HCT116 (cell line): Measurements from ENCODE around the gene ABCA1. TPM values are rescaled to one million over a fixed set of nuclear protein-coding genes. Genes with fewer than 3 reads are reported as not detected.

Experiments
- ATAC-seq: fragments of 200-7000 bp; cut with Tn5 transposase; 2 replicates; pipeline ENCODE4 v1.9.1; 2020; ENCODE audit warnings: mild to moderate bottlenecking, moderate library complexity
- BruUV-seq: library from RNA; stranded (reverse); fragments of 400-500 nt; replicated peaks from 2 replicates; lab custom pipeline; 2021; lab: Mats Ljungman, UMichigan
- CTCF ChIA-PET: fragments of 300-600 bp; sonication (Branson Sonifier 250); formaldehyde crosslinking; loops from one replicate; lab custom pipeline; 2021; ENCODE audit warnings: antibody characterized with exemption; lab: Charles Lee
- POLR2A ChIA-PET: fragments of 300-600, 350-600 bp; sonication (Branson Sonifier 250); formaldehyde crosslinking; loops from one replicate; lab custom pipeline; 2021; ENCODE audit warnings: antibody characterized with exemption; lab: Charles Lee
- RAD21 ChIA-PET, 2 experiments: fragments of 300-600 bp; sonication (Branson Sonifier 250); formaldehyde crosslinking; loops; one replicate each; lab custom pipeline; 2023; ENCODE audit warnings: low total read pairs in 2 of 2; ENCODE audit not compliant: uncharacterized antibody in 2 of 2, unreplicated experiment in 2 of 2, low non-redundant PET in 1 of 2; lab: Charles Lee
- DNase-seq: peaks from one replicate; pipeline ENCODE4 v3.0.0-alpha.2; 2010; ENCODE audit warnings: low read depth, low spot score
- H2AFZ ChIP-seq: fragments of 200-600 bp; shearing (Covaris generic), sonication (generic); 2 replicates; pipeline ENCODE4 v1.6.1; 2017; ENCODE audit warnings: low read depth, mixed run types, mixed read lengths, antibody characterized with exemption, low read length; ENCODE audit not compliant: poor library complexity, severe bottlenecking
- H3K27ac ChIP-seq: 2 replicates; pipeline ENCODE4 v1.5.1; 2012; ENCODE audit warnings: low read depth, low read length
- H3K27me3 ChIP-seq: fragments of 200-600 bp; sonication (generic); 2 replicates; pipeline ENCODE4 v1.6.1; 2016; ENCODE audit warnings: mixed run types, low read length, mixed read lengths; ENCODE audit not compliant: insufficient read depth
- H3K36me3 ChIP-seq, 2 experiments: fragments of 200-500 bp in 1 of 2; fragments of 200-600 bp in 1 of 2; sonication (Bioruptor generic) in 1 of 2; sonication (generic) in 1 of 2; 2 replicates each; pipeline versions ENCODE4 v1.5.1 to v1.6.1; 2014 to 2016; ENCODE audit warnings: low read length in 2 of 2, inconsistent platforms in 1 of 2, mixed read lengths in 1 of 2, mixed run types in 1 of 2; ENCODE audit not compliant: insufficient read depth in 2 of 2, control insufficient read depth in 1 of 2
- H3K4me1 ChIP-seq, 2 experiments: fragments of 200-600 bp in 1 of 2; sonication (generic) in 1 of 2; 2 replicates each; pipeline versions ENCODE4 v1.5.1 to v1.6.1; 2012 to 2017; ENCODE audit warnings: low read length in 2 of 2, inconsistent platforms in 1 of 2, mild to moderate bottlenecking in 1 of 2, mixed read lengths in 1 of 2, mixed run types in 1 of 2, moderate library complexity in 1 of 2; ENCODE audit not compliant: insufficient read depth in 2 of 2, control insufficient read depth in 1 of 2
- H3K4me2 ChIP-seq: fragments of 200-600 bp; sonication (generic); 2 replicates; pipeline ENCODE4 v1.6.1; 2017; ENCODE audit warnings: mixed run types, low read length, mixed read lengths
- H3K4me3 ChIP-seq, 2 experiments: fragments of 200-600 bp in 1 of 2; sonication (generic) in 1 of 2; replicated peaks in 1 of 2; 2 replicates each; pipeline ENCODE4 v1.5.1; 2011 to 2016; ENCODE audit warnings: low read length in 2 of 2, control low read depth in 1 of 2, low read depth in 1 of 2, mild to moderate bottlenecking in 1 of 2, mixed read lengths in 1 of 2, mixed run types in 1 of 2
- H3K79me2 ChIP-seq: fragments of 200-600 bp; sonication (generic); 2 replicates; pipeline ENCODE4 v1.6.1; 2017; ENCODE audit warnings: mild to moderate bottlenecking, mixed run types, low read length, moderate library complexity, mixed read lengths; ENCODE audit not compliant: insufficient read depth
- H3K9ac ChIP-seq: fragments of 200-600 bp; sonication (generic); 2 replicates; pipeline ENCODE4 v1.6.1; 2016; ENCODE audit warnings: low read length, mixed read lengths
- H3K9me2 ChIP-seq: fragments of 200-600 bp; sonication (generic), shearing (Covaris generic); 2 replicates; pipeline ENCODE4 v1.6.1; 2017; ENCODE audit warnings: mixed run types, mild to moderate bottlenecking, moderate library complexity; ENCODE audit not compliant: insufficient read depth
- H3K9me3 ChIP-seq, 2 experiments: fragments of 200-500 bp in 1 of 2; fragments of 200-600 bp in 1 of 2; sonication (Bioruptor generic) in 1 of 2; sonication (generic) in 1 of 2; 2 replicates each; pipeline ENCODE4 v1.6.1; 2014 to 2017; ENCODE audit warnings: low read length in 2 of 2, mixed read lengths in 2 of 2, inconsistent platforms in 1 of 2, low read depth in 1 of 2, mild to moderate bottlenecking in 1 of 2, mixed run types in 1 of 2, moderate library complexity in 1 of 2; ENCODE audit not compliant: control insufficient read depth in 1 of 2, insufficient read depth in 1 of 2
- H4K20me1 ChIP-seq: fragments of 200-600 bp; sonication (generic), shearing (Covaris generic); 2 replicates; pipeline ENCODE4 v1.6.1; 2017; ENCODE audit warnings: mixed run types, mild to moderate bottlenecking, moderate library complexity; ENCODE audit not compliant: insufficient read depth
- CEBPB ChIP-seq: IDR thresholded peaks from 2 replicates; pipeline ENCODE4 v1.6.1; 2012; ENCODE audit warnings: low read depth
- CTCF ChIP-seq, 3 experiments: fragments of 200-600 bp in 1 of 3; sonication (generic) in 1 of 3; IDR thresholded peaks in 2 of 3; conservative IDR thresholded peaks in 1 of 3; 2 replicates each; pipeline ENCODE4 v1.5.1; 2012 to 2017; ENCODE audit warnings: low read depth in 2 of 3, low read length in 2 of 3, antibody characterized with exemption in 1 of 3, borderline replicate concordance in 1 of 3, control low read depth in 1 of 3, mild to moderate bottlenecking in 1 of 3, mixed read lengths in 1 of 3, mixed run types in 1 of 3, moderate library complexity in 1 of 3; ENCODE audit not compliant: insufficient read depth in 1 of 3
- EGR1 ChIP-seq: IDR thresholded peaks from 2 replicates; pipeline ENCODE4 v1.6.1; 2012; ENCODE audit warnings: low read depth
- EZH2phosphoT487 ChIP-seq: fragments of 200-600 bp; IDR thresholded peaks from 2 replicates; pipeline ENCODE4 v1.6.1; 2018; ENCODE audit warnings: antibody characterized with exemption, borderline replicate concordance
- JUND ChIP-seq: IDR thresholded peaks from 2 replicates; pipeline ENCODE4 v1.6.1; 2012
- RAD21 ChIP-seq: IDR thresholded peaks from 2 replicates; pipeline ENCODE4 v1.6.1; 2012; ENCODE audit warnings: low read depth, mild to moderate bottlenecking
- REST ChIP-seq: IDR thresholded peaks from 2 replicates; pipeline ENCODE4 v1.6.1; 2012; ENCODE audit warnings: low read depth
- YY1 ChIP-seq: IDR thresholded peaks from 2 replicates; pipeline ENCODE4 v1.6.1; 2011; ENCODE audit warnings: low read length, low read depth, moderate library complexity, mild to moderate bottlenecking; ENCODE audit not compliant: insufficient replicate concordance; ENCODE audit errors: extremely low read depth
- ZBTB33 ChIP-seq: IDR thresholded peaks from 2 replicates; pipeline ENCODE4 v1.6.1; 2011; ENCODE audit warnings: mild to moderate bottlenecking, low read length, moderate library complexity; ENCODE audit not compliant: insufficient replicate concordance; ENCODE audit errors: extremely low read depth
- ZFX ChIP-seq: fragments of 450-650 bp; IDR thresholded peaks from 2 replicates; pipeline ENCODE4 v1.6.1; 2017
- ZNF274 ChIP-seq: fragments of 200-500 bp; sonication (Bioruptor generic); IDR thresholded peaks from 2 replicates; pipeline ENCODE4 v1.6.1; 2014; ENCODE audit warnings: mild to moderate bottlenecking, low read depth, low read length, inconsistent platforms
- intact Hi-C: fragments of 100-400 bp; cut with micrococcal nuclease; formaldehyde crosslinking; loops from 2 replicates; pipeline ENCODE4 v1.10.0; 2022
- total RNA-seq: library from RNA; stranded (reverse); gene quantifications from one replicate; pipeline ENCODE4 v1.2.1, GENCODE V29; 2021; ENCODE audit not compliant: unreplicated experiment

ABCA1 gene
- total RNA-seq, 1 experiment from 2014 or later, result 0.89 TPM

GRCh38 chr9:104810421-104811339 lies 117.3 kb downstream of the ABCA1 start (continued):
- TF ChIP-seq ZFX (no peak), YY1 (no peak), EZH2phosphoT487 (no peak), JUND (no peak)

GRCh38 chr9:104808035-104808614 lies 119.8 kb downstream of the ABCA1 start:
- H3K79me2 ChIP-seq, result no peaks in the 10 kb centered on the region
- ChIA-PET POLR2A (no interaction called here), RAD21 (no interaction called here), CTCF (interaction anchor here (1.4 kb wide), 1 partner anchor 55 kb away, joined by 3 read pairs; no protein-coding TSS in a partner anchor)
- no peaks in the 10 kb centered on the region for H3K27me3 ChIP-seq
- H2AFZ ChIP-seq, result no peak overlapping the region
- no peak overlapping the region for H3K4me3 ChIP-seq
- H3K27ac ChIP-seq, result no peak overlapping the region
- no peak for DNase-seq
- no peaks in the 10 kb centered on the region for H4K20me1 ChIP-seq
- no peaks in the 10 kb centered on the region for H3K4me1 ChIP-seq
- no peak overlapping the region for H3K4me2 ChIP-seq
- TF ChIP-seq ZNF274 (no peak), ZBTB33 (no peak), CTCF (IDR thresholded peaks at IDR 0.05 in 2 of 3, conservative IDR thresholded peaks at IDR 0.05 in 1 of 3; ENCODE audit: borderline replicate concordance in 1 of 3, insufficient read depth in 1 of 3, low read depth in 2 of 3, low read length in 2 of 3) (no peak), EGR1 (no peak), REST (no peak), RAD21 (peak; percentile 42), ZFX (no peak), CEBPB (no peak)
- no peaks in the 10 kb centered on the region for H3K9me2 ChIP-seq
- no TSS peak for BruUV-seq
- no peaks in the 10 kb centered on the region for H3K9me3 ChIP-seq
- intact Hi-C loops, result no loop called here
- ATAC-seq, result peak; percentile 60
- H3K36me3 ChIP-seq, result no peaks in the 10 kb centered on the region
- H3K9ac ChIP-seq, result no peak overlapping the region
